Tibial artery (tissue), 4 donors: Measurements from ENCODE around the gene NIPAL1.

Experiments used
- DNase-seq, 2 donors: peaks; one replicate each; pipeline ENCODE4 v3.0.0-alpha.2; 2019
- H3K27ac ChIP-seq, 2 donors: fragments of 200-600 bp; sonication (generic) in 1 of 2; 1 replicate in 1 of 2; 2 replicates in 1 of 2; pipeline ENCODE4 v1.5.1; 2018 to 2019; ENCODE audit warnings: mild to moderate bottlenecking in 1 of 2
- H3K27me3 ChIP-seq, 2 donors: fragments of 200-600 bp; sonication (generic) in 1 of 2; one replicate each; pipeline versions ENCODE4 v1.5.1 to v1.6.0; 2016 to 2019
- H3K36me3 ChIP-seq, 3 donors: fragments of 200-600 bp; sonication (generic) in 2 of 3; one replicate each; pipeline ENCODE4 v1.5.1; 2016 to 2019; ENCODE audit warnings: mild to moderate bottlenecking in 2 of 3
- H3K4me1 ChIP-seq, 4 donors: fragments of 200-600 bp; sonication (generic) in 2 of 4; 1 replicate in 3 of 4; 2 replicates in 1 of 4; pipeline ENCODE4 v1.5.1; 2016 to 2019
- H3K4me3 ChIP-seq, 2 donors: fragments of 200-600 bp; sonication (generic) in 1 of 2; 1 replicate in 1 of 2; 2 replicates in 1 of 2; pipeline ENCODE4 v1.5.1; 2018 to 2019; ENCODE audit warnings: mild to moderate bottlenecking in 2 of 2
- H3K9me3 ChIP-seq, 3 donors: fragments of 200-600 bp; sonication (generic) in 1 of 3; one replicate each; pipeline ENCODE4 v1.5.1; 2016 to 2019
- intact Hi-C: fragments of 100-400 bp; cut with DNase I; formaldehyde crosslinking; loops from one replicate; pipeline ENCODE4 v1.15.0; 2023; ENCODE audit warnings: low total_unique reads
- TF ChIP-seq, protein P1 (sequence below), 2 experiments: fragments of 200-600 bp in 1 of 2; fragments of 450-650 bp in 1 of 2; IDR thresholded peaks; one replicate each; pipeline ENCODE4 v1.5.1; 2017 to 2019; ENCODE audit warnings: antibody characterized with exemption in 2 of 2, mild to moderate bottlenecking in 1 of 2, moderate library complexity in 1 of 2

NIPAL1 gene

DNA sequence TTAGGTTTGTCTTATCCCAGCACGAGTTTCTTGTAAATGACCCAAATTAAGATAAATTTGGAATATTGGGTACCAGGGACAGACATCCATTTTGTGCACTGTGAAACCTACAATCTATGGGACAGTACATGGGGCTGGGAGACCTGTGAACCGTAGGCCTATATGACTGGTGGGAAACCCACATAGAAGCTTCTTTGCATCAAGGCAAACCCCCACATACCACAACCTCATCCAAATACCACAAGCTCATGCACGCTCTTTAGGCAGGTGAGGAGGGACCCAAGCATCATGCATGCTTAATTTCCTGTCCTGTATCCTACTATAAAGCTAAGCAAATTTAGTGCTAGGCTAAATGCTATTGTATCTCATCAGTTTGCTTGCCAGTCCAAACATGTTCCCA lies 47.8 kb downstream of the NIPAL1 start:
- TF ChIP-seq, protein P1, sequence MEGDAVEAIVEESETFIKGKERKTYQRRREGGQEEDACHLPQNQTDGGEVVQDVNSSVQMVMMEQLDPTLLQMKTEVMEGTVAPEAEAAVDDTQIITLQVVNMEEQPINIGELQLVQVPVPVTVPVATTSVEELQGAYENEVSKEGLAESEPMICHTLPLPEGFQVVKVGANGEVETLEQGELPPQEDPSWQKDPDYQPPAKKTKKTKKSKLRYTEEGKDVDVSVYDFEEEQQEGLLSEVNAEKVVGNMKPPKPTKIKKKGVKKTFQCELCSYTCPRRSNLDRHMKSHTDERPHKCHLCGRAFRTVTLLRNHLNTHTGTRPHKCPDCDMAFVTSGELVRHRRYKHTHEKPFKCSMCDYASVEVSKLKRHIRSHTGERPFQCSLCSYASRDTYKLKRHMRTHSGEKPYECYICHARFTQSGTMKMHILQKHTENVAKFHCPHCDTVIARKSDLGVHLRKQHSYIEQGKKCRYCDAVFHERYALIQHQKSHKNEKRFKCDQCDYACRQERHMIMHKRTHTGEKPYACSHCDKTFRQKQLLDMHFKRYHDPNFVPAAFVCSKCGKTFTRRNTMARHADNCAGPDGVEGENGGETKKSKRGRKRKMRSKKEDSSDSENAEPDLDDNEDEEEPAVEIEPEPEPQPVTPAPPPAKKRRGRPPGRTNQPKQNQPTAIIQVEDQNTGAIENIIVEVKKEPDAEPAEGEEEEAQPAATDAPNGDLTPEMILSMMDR (IDR thresholded peaks at IDR 0.05) = no peak
- Histone ChIP-seq H3K4me1 (no peaks in the 10 kb centered on the region), H3K4me3 (no peak overlapping the region), H3K36me3 (no peaks in the 10 kb centered on the region), H3K9me3 (no peaks in the 10 kb centered on the region), H3K27ac (no peak overlapping the region), H3K27me3 (no peaks in the 10 kb centered on the region)
- no peak for DNase-seq
- intact Hi-C loops = no loop called here

DNA sequence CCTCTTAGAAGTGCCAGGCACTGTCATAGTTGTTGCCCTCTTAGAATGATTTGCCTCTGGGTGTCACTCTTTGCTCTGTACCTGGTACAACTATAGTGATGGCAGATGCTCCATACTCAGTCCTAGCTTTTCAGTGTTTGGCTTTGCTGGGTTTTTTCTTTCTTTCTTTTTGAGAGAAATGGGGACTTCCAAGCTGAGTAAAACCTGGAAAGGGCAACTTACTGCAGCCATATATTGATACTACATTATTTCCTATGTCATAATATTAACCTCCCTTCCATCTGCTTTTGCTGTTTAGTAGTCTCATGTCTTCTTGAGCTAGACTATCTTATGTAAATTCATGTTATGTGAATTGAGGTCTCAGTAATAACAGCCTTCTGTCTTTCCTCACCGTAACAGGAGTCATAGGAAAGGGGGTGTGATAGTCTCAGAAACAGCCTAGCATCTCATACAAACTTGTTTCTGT lies 49.0 kb downstream of the NIPAL1 start:
- H3K36me3 ChIP-seq = no peaks in the 10 kb centered on the region
- intact Hi-C loops = no loop called here
- no peak overlapping the region for H3K4me3 ChIP-seq
- TF ChIP-seq, protein P1 (IDR thresholded peaks at IDR 0.05) = no peak
- no peak overlapping the region for H3K27ac ChIP-seq
- DNase-seq = no peak
- no peaks in the 10 kb centered on the region for H3K9me3 ChIP-seq
- H3K4me1 ChIP-seq = no peaks in the 10 kb centered on the region
- H3K27me3 ChIP-seq = no peaks in the 10 kb centered on the region

DNA sequence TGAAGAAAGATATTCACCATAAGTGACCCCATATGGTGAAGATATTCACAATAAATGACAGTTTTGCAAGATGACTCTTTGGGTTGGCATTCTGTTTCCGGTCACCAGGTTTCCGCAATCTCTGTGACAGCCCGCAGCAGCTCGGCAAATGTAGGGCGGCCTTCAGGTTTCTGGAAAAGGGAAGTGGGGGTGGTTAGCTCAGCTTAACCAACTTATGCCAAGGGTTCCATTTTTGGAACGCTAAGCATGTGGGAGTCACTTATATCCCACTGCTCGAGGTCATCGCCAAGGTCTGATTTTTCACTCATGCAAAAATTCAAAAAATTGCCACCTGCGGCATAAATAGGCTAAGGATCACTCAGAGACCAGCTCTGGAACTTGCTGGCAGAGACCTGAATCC lies 51.0 kb downstream of the NIPAL1 start:
- Histone ChIP-seq H3K4me1 (no peaks in the 10 kb centered on the region), H3K9me3 (no peaks in the 10 kb centered on the region)
- TF ChIP-seq, protein P1 (IDR thresholded peaks at IDR 0.05) = no peak

DNA sequence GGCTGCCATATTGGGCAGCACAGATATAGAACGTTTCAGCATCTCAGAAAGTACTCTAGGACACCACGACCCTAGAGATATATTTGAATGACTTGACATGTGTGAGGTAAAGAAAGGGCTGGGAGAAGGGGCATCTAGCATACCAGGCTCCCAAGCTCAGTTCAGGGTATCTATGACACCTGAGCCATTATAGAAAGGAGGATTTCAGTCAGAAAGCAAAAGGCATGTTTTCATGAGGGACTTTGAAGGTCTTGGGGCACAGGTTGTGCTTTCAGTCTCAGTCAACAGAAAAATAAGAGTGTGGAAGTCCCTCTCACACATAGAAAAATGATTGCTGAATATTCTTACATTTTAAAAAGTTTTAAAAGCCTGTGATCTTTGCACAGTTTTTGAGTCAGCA lies 51.6 kb downstream of the NIPAL1 start:
- H3K4me1 ChIP-seq = no peaks in the 10 kb centered on the region
- TF ChIP-seq, protein P1 (IDR thresholded peaks at IDR 0.05) = no peak
- DNase-seq = no peak
- no peaks in the 10 kb centered on the region for H3K9me3 ChIP-seq
- no peaks in the 10 kb centered on the region for H3K27me3 ChIP-seq
- H3K4me3 ChIP-seq = no peak overlapping the region
- intact Hi-C loops = no loop called here
- no peaks in the 10 kb centered on the region for H3K36me3 ChIP-seq
- H3K27ac ChIP-seq = no peak overlapping the region

More for the DNA sequence above, 51.0 kb downstream of the NIPAL1 start:
- no peaks in the 10 kb centered on the region for H3K27me3 ChIP-seq
- no peak for DNase-seq
- no peak overlapping the region for H3K27ac ChIP-seq
- H3K36me3 ChIP-seq = no peaks in the 10 kb centered on the region
- H3K4me3 ChIP-seq = no peak overlapping the region
- intact Hi-C loops = no loop called here

DNA sequence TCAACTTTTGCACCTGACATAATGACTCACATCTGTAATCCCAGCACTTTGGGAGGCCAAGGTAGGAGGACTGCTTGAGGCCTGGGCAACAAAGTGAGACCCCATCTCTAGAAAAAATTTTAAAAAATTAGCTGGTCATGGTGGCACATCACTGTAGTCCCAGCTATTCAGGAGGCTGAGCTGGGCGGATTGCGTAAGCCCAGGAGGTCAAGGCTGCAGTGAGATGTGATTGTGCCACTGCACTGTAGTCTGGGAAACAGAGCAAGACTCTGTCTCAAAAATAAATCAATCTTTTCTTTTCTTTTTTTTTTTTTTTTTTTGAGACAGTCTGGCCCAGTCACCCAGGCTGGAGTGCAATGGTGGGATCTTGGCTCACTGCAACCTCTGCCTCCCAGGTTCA lies 52.5 kb downstream of the NIPAL1 start:
- DNase-seq = no peak
- no peak overlapping the region for H3K27ac ChIP-seq
- no peaks in the 10 kb centered on the region for H3K27me3 ChIP-seq
- TF ChIP-seq, protein P1 (IDR thresholded peaks at IDR 0.05) = no peak
- intact Hi-C loops = no loop called here
- no peaks in the 10 kb centered on the region for H3K9me3 ChIP-seq
- H3K36me3 ChIP-seq = no peaks in the 10 kb centered on the region
- no peaks in the 10 kb centered on the region for H3K4me1 ChIP-seq
- no peak overlapping the region for H3K4me3 ChIP-seq

DNA sequence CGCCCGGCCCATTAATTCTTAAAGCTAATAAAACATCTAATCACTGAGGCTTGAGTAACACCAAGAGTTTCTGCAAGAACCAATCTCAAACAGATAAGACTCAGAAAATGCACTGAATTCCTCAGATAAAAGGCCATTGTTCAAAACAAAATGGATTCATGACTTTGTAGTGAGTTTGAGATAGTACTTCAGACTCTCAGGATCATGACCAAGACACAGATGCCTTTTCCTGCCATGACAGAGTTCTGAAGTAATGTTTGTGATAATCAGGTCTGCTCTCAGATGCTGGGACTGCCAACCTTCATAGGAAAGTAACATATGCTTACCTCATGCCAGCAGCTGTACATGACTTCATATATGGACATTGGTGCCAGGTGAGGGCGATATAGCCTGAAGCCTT lies 54.6 kb downstream of the NIPAL1 start:
- H3K4me3 ChIP-seq = no peak overlapping the region
- no peaks in the 10 kb centered on the region for H3K27me3 ChIP-seq
- H3K9me3 ChIP-seq = no peaks in the 10 kb centered on the region
- H3K36me3 ChIP-seq = no peaks in the 10 kb centered on the region
- H3K4me1 ChIP-seq = no peaks in the 10 kb centered on the region
- TF ChIP-seq, protein P1 (IDR thresholded peaks at IDR 0.05) = no peak
- DNase-seq = no peak
- no peak overlapping the region for H3K27ac ChIP-seq
- intact Hi-C loops = no loop called here
